ENCODE measurements around the gene IFNGR1.

- TF ChIP-seq CTCF (IDR thresholded peaks at IDR 0.05) (no peak), POLR2A (IDR thresholded peaks at IDR 0.05) (no peak)
These were observed 8.7 kb upstream of the IFNGR1 start for GRCh38 chr6:137227871-137228302.
